NOMO-1 treated with dmso at 0.1 percent for 144 hours (cell line): ENCODE results near the gene RAD51D.
"Not testable (repeated sequence)": the region's sequence is repeated elsewhere in the genome, so short reads cannot be mapped to it uniquely, and the experiment has no call there.

Source experiments
- DNase-seq: peaks from one replicate; lab custom pipeline; 2025; ENCODE audit not compliant: unreplicated experiment; lab: John Stamatoyannopoulos, UW

Gene RAD51D

DNA sequence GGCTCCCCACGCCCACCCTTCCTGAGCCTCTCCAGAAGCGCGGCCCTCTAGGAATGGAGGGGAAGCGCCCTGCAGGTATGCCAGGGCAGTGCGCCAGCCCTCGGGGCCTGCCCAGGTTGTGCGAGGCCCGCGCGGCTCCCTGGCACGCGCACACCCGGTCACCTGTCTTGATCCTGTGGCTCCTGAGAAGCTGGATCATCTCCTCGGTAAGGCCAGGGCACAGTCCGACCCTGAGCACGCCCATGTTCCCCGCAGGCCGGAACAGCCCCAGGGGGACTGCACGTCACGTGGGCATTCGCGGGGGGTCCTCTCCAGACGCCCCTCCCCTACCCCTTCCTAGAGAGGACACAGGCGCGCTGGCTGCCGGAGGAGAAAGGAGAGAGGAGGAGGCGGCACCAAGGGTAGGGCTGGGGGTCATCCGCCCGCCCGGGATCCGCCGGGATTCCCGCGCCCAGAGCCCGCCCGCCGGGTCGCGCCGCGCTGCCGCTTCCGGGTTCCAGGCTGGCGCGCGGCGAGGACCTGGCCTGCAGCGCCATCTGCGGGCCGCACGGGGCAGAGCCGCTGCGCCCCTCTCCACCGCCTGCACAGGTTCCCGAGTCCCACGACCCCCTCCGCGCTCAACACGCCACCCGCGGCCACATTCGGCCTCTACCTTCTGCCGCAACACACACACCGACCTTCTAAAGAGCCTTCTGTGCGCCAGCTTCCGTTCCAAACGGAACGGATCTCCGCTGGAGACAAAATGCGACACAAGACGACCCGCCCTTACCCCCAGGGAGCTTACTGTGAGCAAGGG is at the start of gene RAD51D:
TSS of gene RAD51D (minus strand) at position 491 of the 796 bp plus-strand sequence. CDS start at position 244, 247 bp downstream.
- DNase-seq = peak; percentile 61

DNA sequence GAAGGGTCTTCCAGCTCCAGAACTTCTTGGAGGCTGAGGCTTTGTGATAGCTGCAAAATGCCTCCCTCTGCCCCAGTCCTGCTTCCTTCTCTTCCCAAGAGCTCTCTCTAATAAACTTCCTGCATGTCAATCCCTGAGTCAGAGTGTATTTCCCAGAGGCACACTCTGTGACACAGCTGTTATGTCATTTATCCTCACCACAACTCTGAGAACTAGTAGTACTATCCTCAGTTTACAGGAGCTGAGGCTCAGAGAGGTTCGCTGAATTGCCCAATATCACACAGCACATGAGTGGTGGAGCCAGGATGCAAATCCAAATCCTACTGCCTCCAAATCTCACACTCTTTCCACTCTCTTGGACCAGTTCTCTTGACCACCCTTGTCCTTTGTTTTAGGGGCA is 48.0 kb upstream of the RAD51D start:
- DNase-seq = no peak

DNA sequence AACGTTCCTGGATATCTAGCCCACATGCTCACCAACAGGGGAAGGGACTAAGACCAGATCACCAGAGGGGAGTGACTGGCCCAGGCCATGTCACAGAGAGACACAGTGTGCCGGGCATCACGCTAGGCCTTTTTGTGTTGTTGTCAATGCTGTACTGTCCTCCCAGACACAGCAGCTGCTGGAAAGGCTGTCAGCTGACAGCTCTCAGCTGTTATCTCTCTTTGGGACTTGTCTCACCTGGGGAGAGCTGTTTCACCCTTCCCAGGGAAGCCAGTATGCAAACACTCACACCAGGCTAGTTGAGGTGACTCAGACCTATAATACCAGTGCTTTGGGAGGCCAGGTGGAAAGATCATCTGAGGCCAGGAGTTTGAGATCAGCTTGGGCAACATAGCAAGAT is 47.4 kb upstream of the RAD51D start:
- no peak for DNase-seq

DNA sequence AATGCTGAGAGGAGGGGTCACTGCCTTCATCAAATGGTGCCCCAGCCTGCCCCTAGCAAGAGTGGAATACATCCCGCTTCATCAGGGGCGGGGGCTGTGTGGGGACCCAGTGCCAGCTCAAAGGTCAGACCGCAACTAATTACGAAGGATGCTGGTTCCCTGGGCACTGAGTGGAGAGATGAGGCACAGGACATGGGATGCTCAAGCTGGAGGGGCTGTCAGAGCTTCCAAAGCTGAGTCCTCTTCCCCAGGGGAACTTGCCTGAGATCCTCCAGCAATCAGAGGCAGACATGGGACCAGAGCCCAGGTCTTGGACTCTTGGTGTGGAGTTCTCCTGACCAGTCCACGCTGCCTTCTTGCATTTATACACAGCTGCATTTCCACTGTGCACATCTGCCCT is 46.9 kb upstream of the RAD51D start:
- no peak for DNase-seq

DNA sequence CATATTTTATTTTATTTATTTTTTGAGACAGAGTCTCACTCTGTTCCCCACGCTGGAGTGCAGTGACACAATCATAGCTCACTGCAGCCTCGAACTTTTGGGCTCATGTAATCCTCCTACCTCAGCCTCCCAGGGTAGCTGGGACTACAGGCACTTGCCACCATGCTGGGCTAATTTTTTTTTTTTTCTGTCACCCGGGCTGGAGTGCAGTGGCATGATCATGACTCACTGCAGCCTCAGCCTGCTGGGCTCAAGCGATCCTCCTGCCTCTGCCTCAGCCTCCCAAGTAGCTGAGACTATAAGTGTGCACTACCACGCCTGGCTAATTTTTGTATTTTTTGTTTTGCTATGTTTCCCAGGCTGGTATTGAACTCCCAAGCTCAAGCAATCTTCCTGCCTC is 45.1 kb upstream of the RAD51D start:
- DNase-seq = no peak

DNA sequence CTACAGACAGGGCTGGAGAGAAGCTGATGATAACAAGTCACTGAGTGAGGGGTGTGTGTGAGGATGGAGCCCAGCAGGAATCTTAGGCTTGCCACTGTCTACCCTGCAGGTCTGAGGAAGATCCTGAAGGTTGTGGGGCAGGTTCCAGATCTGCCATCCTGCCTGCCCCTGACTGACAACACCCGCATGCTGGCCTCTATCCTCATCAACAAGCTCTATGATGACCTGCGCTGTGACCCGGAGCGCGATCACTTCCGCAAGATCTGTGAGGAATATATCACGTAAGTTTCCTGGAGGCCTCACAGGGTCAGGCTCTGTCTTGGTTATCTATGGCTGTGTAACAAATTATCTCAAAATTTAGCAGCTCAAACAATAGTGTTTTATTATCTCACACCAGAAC is 44.2 kb upstream of the RAD51D start:
- DNase-seq = no peak

DNA sequence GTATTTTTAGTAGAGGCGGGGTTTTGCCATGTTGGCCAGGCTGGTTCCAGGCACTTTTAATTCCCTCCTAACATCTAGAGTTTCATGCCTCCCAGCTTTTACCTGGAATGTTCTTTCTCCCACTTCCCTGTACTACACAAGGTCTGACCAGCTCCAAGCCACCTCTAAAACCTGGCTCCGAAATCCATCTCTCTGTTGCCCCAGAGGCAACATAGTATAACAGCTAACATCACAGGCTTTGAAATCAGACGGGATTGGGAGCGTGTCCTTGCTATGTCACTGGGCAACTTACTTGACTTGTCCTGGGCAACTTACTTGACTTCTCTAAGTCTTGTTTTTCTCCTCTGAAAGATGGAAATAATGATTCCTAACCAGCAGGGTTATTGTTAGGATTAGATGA is 43.1 kb upstream of the RAD51D start:
- no peak for DNase-seq

DNA sequence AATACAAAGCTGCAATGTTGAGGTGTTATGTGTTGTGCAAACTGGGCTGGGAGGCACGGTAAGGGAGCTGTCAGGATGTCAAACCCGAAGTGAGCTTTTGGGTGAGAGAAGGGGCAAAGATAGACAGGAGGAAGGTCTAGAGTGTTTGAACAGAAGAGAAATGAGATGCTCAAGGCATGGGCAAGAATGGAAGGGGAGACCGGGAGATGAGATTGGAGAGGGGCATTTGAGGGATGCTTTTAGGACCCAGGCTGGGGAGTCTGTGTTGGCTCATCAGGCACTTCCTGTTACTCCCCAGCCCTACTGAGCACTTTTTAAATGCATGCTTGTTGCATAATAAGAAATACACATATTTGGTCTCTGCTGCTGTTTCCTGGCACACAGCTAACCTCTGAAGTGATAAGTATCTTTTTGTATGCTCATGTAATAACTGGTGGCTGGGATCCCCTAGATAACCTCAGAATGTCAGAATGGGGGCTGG is 41.7 kb upstream of the RAD51D start:
- DNase-seq = no peak

DNA sequence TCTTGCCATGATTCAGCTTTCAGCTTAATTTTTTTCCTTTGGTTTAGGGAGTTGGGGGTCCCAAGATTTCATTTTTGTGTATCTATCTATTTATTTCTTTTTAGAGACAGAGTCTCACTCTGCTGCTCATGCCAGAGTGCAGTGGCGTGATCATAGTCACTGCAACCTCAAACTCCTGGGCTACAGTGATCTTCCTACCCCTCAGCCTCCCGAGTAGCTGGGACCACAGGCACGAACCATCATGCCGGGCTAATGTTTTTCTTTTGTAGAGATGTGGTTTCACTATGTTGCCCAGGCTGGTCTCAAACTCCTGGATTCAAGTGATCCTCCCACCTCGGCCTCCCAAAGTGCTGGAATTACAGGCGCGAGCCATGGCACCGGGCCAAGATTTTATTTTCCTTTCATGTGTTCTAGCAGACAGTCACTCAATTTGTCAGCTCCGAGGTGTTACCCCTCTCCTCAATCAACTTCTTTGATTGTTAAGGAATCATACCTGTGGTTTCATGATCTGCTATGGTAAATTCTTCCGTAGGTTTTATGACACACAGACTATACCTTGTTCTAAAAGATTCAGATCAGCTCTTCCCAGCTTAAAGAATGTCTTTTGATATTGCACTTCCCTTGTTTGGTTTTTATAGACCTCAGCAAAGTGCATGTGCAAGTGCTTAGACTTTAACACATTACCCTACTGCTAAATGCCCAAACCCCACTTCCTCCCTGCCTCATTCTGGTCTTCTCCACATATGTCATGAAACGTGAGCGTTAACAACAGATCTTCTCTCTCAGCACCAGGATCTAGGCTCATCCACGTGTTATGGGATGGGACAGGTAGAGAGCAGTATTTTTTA is 40.9 kb upstream of the RAD51D start:
- DNase-seq = no peak

DNA sequence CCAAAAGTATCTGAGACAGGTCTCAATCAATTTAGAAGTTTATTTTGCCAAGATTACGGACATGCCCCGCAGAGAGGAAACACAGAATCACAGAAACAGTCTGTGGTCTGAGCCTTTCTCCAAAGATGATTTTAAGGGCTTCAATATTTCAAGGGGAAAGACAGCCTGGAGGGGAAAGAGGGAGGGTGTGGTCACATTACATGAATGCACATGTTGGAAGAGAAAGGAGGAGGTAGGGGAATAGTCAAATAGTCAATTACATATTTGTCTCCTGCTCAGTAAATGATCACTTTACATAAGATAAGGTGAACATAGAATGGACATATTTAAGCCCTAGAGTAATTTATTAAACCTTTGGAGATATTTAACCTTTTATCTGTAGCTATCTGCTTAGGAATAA is 40.3 kb upstream of the RAD51D start:
- no peak for DNase-seq

DNA sequence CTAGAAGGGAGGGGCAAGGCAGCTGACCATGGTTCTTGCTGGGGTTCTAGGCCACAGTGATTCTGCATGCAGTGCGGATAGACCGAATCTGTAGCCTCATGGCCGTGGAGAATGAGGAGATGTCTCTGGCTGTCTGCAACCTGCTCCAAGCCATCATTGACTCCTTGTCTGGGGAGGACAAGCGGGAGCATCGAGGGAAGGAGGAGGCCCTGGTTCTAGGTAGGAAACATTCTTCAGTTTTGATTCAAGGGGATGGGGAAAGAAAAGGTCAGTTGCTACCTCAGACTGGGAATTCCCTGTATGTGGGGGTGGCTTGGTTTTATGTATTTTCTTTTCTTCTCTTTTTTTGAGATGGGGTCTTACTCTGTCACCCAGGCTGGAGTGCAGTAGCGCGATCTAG is 35.6 kb upstream of the RAD51D start:
- DNase-seq = no peak

DNA sequence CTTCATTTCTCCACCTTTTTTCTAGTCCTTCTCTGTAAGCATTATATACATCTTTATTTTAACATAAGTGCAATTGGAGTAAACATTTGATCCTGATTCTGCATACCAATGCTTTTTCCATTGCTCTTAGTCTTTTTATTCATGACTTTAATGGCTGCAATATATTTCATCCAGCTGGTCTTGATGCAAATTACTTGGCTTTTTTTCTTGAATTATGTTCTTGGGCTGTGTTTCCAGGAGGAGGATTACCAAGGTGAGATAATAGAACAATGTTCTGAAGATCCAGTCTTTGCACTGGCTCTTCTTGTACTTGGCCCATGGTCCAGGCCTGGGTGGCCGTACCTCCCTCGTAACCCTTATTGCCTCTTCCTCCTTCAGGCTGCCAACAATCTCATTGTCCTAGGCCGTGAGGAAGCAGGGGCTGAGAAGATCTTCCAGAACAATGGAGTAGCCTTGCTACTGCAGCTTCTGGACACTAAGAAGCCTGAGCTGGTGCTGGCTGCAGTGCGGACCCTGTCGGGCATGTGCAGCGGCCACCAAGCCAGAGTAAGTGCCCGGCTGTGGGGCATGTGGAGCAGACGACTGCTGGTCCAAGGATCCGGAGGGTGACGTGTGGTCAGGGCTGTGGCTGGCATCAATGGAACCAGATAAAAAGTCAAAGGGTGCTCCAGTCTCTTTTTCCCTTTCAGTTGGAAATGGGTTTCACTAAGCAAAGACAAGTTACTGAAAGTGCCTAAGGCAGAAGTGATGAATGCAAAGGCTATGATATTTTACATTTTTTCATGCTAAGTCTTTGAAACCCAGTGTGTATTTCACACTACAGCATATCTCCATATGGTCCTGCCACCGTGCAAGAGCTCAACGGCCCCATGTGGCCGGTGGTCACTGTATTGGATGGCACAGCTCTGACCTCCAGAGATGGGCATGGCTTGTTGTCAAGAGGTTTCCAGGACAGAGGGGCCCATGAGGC is 34.8 kb upstream of the RAD51D start:
- no peak for DNase-seq

DNA sequence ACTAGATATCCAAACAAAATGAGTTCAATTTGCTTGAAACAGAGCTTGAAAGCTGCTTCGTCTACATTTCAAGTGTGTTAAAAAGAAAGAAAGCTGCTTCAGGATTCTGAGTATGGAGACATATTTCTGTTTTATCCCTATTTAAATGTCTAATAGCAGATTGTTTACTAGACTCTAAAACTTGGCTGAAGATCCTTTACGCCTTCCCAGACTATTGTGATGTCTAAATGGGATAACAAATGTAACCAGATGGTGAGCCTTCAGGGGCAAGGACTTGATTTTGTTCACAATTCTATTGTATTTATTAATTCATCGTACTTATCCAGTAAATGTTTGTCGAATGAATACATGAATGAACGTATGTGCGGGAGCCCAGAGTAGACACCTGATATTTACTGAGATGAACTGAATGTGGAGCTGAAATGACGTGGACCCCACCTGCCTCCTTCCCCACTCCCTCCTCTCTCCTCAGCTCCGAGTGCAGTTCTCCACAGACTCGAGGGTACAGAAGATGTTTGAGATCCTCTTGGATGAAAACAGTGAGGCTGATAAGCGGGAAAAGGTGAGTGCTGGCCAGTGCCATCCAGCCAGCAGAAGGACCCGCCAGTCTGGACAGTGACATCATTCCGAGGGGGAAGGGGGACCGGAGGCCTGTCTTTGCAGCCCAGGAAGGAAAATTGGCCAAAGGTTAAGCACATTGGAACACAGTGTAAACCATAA is 32.9 kb upstream of the RAD51D start:
- DNase-seq = no peak

DNA sequence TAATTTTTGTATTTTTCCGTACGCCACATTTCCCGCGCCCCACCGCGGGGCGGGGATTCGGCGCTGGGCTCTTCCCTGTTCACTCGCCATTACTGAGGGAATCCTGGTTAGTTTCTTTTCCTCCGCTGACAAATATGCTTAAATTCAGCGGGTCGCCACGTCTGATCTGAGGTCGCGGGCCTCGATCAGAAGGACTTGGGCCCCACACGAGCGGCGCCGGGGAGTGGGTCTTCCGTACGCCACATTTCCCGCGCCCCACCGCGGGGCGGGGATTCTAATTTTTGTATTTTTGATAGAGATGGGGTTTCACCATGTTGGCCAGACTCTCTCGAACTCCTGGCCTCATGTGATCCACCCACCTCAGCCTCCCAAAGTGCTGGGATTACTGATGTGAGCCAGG is 31.4 kb upstream of the RAD51D start:
- not testable (repeated sequence) for DNase-seq

DNA sequence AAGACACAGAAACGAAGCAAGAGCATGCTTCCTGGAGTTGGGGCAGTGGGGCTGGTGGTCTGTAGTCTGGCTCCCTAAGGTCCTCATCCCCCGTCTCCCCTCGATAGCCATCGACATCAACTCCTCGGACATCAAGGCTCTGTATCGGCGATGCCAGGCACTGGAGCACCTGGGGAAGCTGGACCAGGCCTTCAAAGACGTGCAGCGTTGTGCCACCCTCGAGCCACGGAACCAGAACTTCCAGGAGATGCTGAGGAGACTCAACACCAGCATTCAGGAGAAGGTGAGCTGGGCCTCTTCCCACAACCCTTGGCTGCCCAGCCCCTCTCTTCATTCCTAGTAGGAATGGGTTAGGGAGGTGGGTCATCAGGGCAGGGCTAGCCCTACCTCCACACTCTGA is 30.3 kb upstream of the RAD51D start:
- no peak for DNase-seq

DNA sequence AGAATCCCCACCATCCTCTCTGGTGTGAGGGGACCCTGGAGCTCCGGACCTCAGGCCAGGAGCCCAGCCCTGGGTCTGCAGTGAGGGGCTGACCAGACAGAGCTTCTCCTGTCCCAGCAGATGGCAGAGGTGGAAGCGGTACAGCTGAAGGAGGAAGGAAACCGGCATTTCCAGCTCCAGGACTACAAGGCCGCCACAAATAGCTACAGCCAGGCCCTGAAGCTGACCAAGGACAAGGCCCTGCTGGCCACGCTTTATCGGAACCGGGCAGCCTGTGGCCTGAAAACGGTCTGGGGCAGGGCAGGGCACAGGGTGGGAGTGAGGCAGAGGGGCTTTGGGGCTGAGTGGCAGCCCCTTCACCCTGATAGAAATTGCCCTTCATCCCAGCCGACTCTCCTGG is 28.5 kb upstream of the RAD51D start:
- DNase-seq = no peak

DNA sequence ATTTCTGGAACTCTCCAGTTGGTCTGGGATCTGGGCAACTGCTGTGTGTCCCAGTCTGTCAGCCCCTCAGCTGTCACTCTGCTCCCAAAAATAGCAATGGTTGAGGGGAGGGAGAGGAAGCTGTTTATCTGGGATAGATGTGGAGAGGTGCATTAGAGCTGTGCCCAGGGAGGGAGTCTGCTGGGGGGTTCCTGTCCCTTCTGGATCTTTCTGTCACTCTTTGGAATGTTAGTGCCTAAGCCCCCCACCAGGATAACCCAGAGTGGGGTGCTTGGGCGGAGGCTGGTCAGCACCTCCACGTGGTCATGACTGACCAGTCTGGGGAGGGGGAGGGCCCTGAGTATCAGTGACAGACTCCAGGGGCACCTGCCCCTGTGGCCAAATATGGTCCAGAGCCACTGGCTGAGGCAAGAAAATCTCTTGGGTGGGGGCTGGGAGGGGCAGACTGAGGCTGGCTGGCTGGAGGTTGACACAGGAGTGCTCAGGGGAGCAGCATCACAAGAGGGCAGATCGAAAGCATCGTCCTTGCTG is 27.8 kb upstream of the RAD51D start, which contains the start of gene UNC45B:
TSS of gene UNC45B (plus strand) at position 443 of the 531 bp plus-strand sequence. CDS start 447 bp downstream, outside the sequence.
- DNase-seq = no peak

DNA sequence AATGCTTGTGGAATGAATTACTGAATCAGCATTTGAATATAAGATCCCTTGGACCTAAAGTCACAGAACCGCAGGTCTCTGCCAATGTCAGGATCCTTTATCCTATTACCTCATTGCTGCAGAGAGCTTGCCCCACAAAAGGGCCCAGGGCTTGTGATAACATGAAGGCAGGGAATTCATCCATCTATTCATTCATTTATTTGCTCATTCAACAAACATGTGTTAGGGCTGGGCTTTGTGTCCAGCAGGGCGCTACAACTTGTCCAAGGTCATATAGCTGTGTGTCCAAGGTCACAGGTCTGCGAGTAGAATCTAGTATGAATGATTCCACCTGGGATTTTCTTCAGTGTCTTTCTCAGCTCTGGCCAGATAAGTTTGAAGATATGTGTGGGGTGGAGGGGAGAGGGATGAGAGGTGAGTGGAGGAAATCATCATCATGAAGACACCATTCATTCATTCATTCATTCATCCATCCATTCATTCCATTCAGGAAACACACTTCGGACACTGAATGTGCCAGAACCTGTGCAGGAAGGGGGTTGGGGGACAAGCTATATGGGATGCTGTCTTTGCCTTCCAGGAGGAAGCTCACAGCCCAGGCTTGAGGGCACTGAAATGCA is 26.7 kb upstream of the RAD51D start:
- no peak for DNase-seq

DNA sequence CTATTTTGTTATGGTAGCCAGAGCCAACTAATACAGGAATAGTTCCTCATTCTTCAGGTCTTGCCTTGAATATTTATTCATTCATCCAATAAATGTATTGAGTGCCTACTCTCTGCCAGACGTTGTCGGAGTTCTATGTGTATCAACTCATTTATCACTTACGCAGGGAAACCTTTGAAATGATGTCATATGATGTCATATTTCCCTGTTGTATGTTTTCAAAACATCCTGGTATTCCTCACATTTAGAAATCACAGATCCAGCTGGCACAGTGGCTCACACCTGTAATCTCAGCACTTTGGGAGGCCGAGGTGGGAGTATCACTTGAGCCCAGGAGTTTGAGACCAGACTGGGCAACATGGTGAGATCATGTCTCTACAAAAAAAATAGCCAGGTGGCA is 25.2 kb upstream of the RAD51D start:
- no peak for DNase-seq

DNA sequence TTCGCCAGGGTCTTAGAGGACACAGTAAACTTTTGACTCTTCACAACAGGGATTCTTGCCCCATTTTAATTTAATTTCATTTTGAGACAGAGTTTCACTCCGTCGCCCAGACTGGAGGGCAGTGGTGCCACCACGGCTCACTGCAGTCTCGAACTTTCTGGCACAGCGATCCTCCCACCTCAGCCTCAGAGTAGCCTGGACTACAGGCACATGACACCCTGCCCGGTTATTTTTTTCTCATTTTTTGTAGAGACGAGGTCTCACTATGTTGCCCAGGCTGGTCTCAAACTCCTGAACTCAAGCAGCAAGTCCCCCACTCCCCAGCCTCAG is 22.8 kb upstream of the RAD51D start:
- no peak for DNase-seq
